A673 (cell line): Measurements from ENCODE around the gene RTN1. TPM values are rescaled to one million over a fixed set of nuclear protein-coding genes. Genes with fewer than 3 reads are reported as not detected.

Experiments used
- BruUV-seq: library from RNA; stranded (reverse); fragments of 400-500 nt; replicated peaks from 2 replicates; lab custom pipeline; 2021; lab: Mats Ljungman, UMichigan
- CTCF ChIA-PET: fragments of 300-600 bp; sonication (Branson Sonifier 250); formaldehyde crosslinking; loops from one replicate; lab custom pipeline; 2022; ENCODE audit warnings: antibody characterized with exemption; lab: Charles Lee
- POLR2A ChIA-PET: fragments of 300-600 bp; sonication (Branson Sonifier 250); formaldehyde crosslinking; loops from one replicate; lab custom pipeline; 2022; ENCODE audit warnings: antibody characterized with exemption; ENCODE audit not compliant: low non-redundant PET; lab: Charles Lee
- DNase-seq: peaks from one replicate; pipeline ENCODE4 v3.0.0-alpha.2; 2015; ENCODE audit warnings: low spot score
- H3K27ac ChIP-seq: fragments of 200-600 bp; sonication (generic); 2 replicates; pipeline ENCODE4 v1.5.1; 2016; ENCODE audit warnings: mixed run types, low read depth, mild to moderate bottlenecking, mixed read lengths, antibody characterized with exemption, low read length; ENCODE audit not compliant: poor library complexity, severe bottlenecking
- H3K27me3 ChIP-seq: fragments of 200-600 bp; sonication (generic); replicated peaks from 2 replicates; pipeline ENCODE4 v1.6.1; 2017; ENCODE audit warnings: mixed run types, low read depth, mild to moderate bottlenecking, mixed read lengths, antibody characterized with exemption, low read length; ENCODE audit not compliant: insufficient read depth, poor library complexity
- H3K36me3 ChIP-seq: fragments of 200-600 bp; sonication (generic); 2 replicates; pipeline ENCODE4 v1.6.1; 2016; ENCODE audit warnings: mixed run types, mild to moderate bottlenecking, mixed read lengths, antibody characterized with exemption, low read length; ENCODE audit not compliant: insufficient read depth, poor library complexity, severe bottlenecking
- H3K4me1 ChIP-seq: fragments of 200-600 bp; sonication (generic); 2 replicates; pipeline ENCODE4 v1.6.1; 2017; ENCODE audit warnings: mixed run types, mild to moderate bottlenecking, mixed read lengths, antibody characterized with exemption, low read length; ENCODE audit not compliant: insufficient read depth, poor library complexity, severe bottlenecking
- H3K4me3 ChIP-seq: fragments of 200-600 bp; sonication (generic); 2 replicates; pipeline ENCODE4 v1.5.1; 2016; ENCODE audit warnings: low read depth, mixed run types, mild to moderate bottlenecking, mixed read lengths, low read length; ENCODE audit not compliant: poor library complexity, severe bottlenecking
- H3K9me3 ChIP-seq: fragments of 200-600 bp; sonication (generic); 2 replicates; pipeline ENCODE4 v1.6.1; 2016; ENCODE audit warnings: mixed run types, low read depth, mild to moderate bottlenecking, mixed read lengths, antibody characterized with exemption, low read length; ENCODE audit not compliant: poor library complexity, severe bottlenecking
- CTCF ChIP-seq: fragments of 300-800, 200-600 bp; sonication (generic); conservative IDR thresholded peaks from 2 replicates; pipeline ENCODE4 v1.5.1; 2017; ENCODE audit warnings: low read depth, mild to moderate bottlenecking, antibody characterized with exemption, low read length, moderate library complexity, mixed read lengths
- EZH2 ChIP-seq: fragments of 200-600 bp; sonication (generic); IDR thresholded peaks from 2 replicates; pipeline ENCODE4 v1.6.1; 2017; ENCODE audit warnings: borderline replicate concordance, low read depth, mild to moderate bottlenecking, mixed read lengths, antibody characterized with exemption, low read length; ENCODE audit not compliant: poor library complexity, severe bottlenecking
- intact Hi-C: fragments of 100-400 bp; cut with micrococcal nuclease; formaldehyde crosslinking; loops from one replicate; pipeline ENCODE4 v1.10.0; 2022; ENCODE audit not compliant: unreplicated experiment
- total RNA-seq: library from RNA; stranded (reverse); gene quantifications from 2 replicates; pipeline ENCODE4 v1.2.3, GENCODE V29; 2021

RTN1 gene
- total RNA-seq, 1 experiment from 2014 or later, result 4.0 TPM

GRCh38 chr14:59591641-59592370 lies 278.8 kb downstream of the RTN1 start:
- no peaks in the 10 kb centered on the region for H3K36me3 ChIP-seq
- H3K27ac ChIP-seq, result no peak overlapping the region
- no peak overlapping the region for H3K4me3 ChIP-seq
- CTCF ChIA-PET, result no interaction called here
- TF ChIP-seq CTCF (no peak), EZH2 (no peak)
- no TSS peak for BruUV-seq
- POLR2A ChIA-PET, result no interaction called here
- H3K9me3 ChIP-seq, result peaks cover 4% of the 10 kb centered on the region
- peaks cover 7% of the 10 kb centered on the region for H3K4me1 ChIP-seq
- no peak for DNase-seq
- no peaks in the 10 kb centered on the region for H3K27me3 ChIP-seq
- intact Hi-C loops, result no loop called here

- ChIA-PET POLR2A (no interaction called here), CTCF (no interaction called here)
- Histone ChIP-seq H3K4me1 (peaks cover 39% of the 10 kb centered on the region), H3K27me3 (no peaks in the 10 kb centered on the region), H3K9me3 (peaks cover 4% of the 10 kb centered on the region), H3K27ac (no peak overlapping the region), H3K36me3 (no peaks in the 10 kb centered on the region), H3K4me3 (no peak overlapping the region)
- DNase-seq, result no peak
- TF ChIP-seq EZH2, result no peak
- no peak for TF ChIP-seq CTCF
- BruUV-seq, result no TSS peak
- intact Hi-C loops, result loop anchor here (5.0 kb wide), 2 partner anchors 99 to 329 kb away; no protein-coding TSS in a partner anchor
These were observed 282.5 kb downstream of the RTN1 start for GRCh38 chr14:59588101-59588500.

- POLR2A ChIA-PET, result interaction anchor here (0.8 kb wide), 1 partner anchor 33 kb away, joined by 5 read pairs; no protein-coding TSS in a partner anchor
These were observed 284.6 kb downstream of the RTN1 start for GRCh38 chr14:59585891-59586554.

More at GRCh38 chr14:59585891-59586554, 284.6 kb downstream of the RTN1 start:
- intact Hi-C loops, result loop anchor here (5.0 kb wide), 2 partner anchors 101 to 331 kb away; no protein-coding TSS in a partner anchor
- CTCF ChIA-PET, result interaction anchor here (0.6 to 1.2 kb wide), 5 partner anchors 16 to 79 kb away, joined by 3 read pairs; no protein-coding TSS in a partner anchor
- H3K36me3 ChIP-seq, result no peaks in the 10 kb centered on the region
- no peaks in the 10 kb centered on the region for H3K9me3 ChIP-seq
- TF ChIP-seq CTCF (no peak), EZH2 (no peak)
- H3K4me3 ChIP-seq, result peak overlapping the region; percentile 19
- BruUV-seq, result no TSS peak
- peak overlapping the region; percentile 91 for H3K27ac ChIP-seq
- H3K27me3 ChIP-seq, result no peaks in the 10 kb centered on the region
- DNase-seq, result peak; percentile 99
- H3K4me1 ChIP-seq, result peaks cover 39% of the 10 kb centered on the region
